H1 (cell line): ENCODE measurements around the gene SMARCA2. TPM values are rescaled to one million over a fixed set of nuclear protein-coding genes. Genes with fewer than 3 reads are reported as not detected.

Experiments
- BCL11A ChIP-seq, 2 experiments: IDR thresholded peaks; one replicate each; pipeline ENCODE4 v1.6.1; 2011; ENCODE audit warnings: low read depth in 2 of 2, low read length in 2 of 2, mild to moderate bottlenecking in 2 of 2
- CHD1 ChIP-seq: IDR thresholded peaks from 2 replicates; pipeline ENCODE4 v1.6.1; 2012; ENCODE audit warnings: low read depth, low read length, improper control_type of control experiment
- SP1 ChIP-seq: IDR thresholded peaks from 2 replicates; pipeline ENCODE4 v1.6.1; 2011; ENCODE audit warnings: low read depth, low read length
- SUZ12 ChIP-seq: fragments of 200-600 bp; sonication (generic); IDR thresholded peaks from 2 replicates; pipeline ENCODE4 v1.6.1; 2012; ENCODE audit warnings: mild to moderate bottlenecking, inconsistent platforms, low read length, moderate library complexity, mixed read lengths
- ZNF274 ChIP-seq: IDR thresholded peaks from 2 replicates; pipeline ENCODE4 v1.7.0; 2012; ENCODE audit warnings: low read length, borderline replicate concordance; ENCODE audit errors: extremely low read depth
- polyA plus RNA-seq, 7 experiments: library from polyadenylated mRNA; depleted of rRNA in 3 of 7; stranded (reverse) in 5 of 7; unstranded in 2 of 7; fragments of >200 nt in 5 of 7; fragments of 200-250 nt in 2 of 7; gene quantifications; 1 replicate in 5 of 7; 2 replicates in 1 of 7; 4 replicates in 1 of 7; pipeline versions ENCODE4 v1.2.1 to v1.2.3, GENCODE V29; 2011 to 2013; ENCODE audit warnings: missing spikeins in 2 of 7, mixed read lengths in 2 of 7
- total RNA-seq: library from RNA; stranded (reverse); fragmentation: NEBNext Ultra II Directional; extraction: Animal tissue kit (Norgen Biotek cat#: 25700); gene quantifications from 2 replicates; pipeline ENCODE4 v1.2.1, GENCODE V29; 2021
- TF ChIP-seq, protein P1 (sequence below): fragments of 300-600 bp; sonication (generic); IDR thresholded peaks from 2 replicates; pipeline ENCODE4 v1.7.1; 2012; ENCODE audit warnings: low read length, moderate library complexity, mild to moderate bottlenecking, inconsistent platforms; ENCODE audit not compliant: insufficient replicate concordance
- TF ChIP-seq, protein P2 (sequence below), 3 experiments: IDR thresholded peaks; 1 replicate in 2 of 3; 2 replicates in 1 of 3; pipeline versions ENCODE4 v1.5.1 to v1.6.1; 2011; ENCODE audit warnings: low read length in 3 of 3, mild to moderate bottlenecking in 3 of 3, inconsistent platforms in 2 of 3, low read depth in 1 of 3, moderate library complexity in 1 of 3; ENCODE audit not compliant: insufficient read depth in 1 of 3; ENCODE audit errors: control extremely low read depth in 1 of 3
- TF ChIP-seq, protein P3 (sequence below): IDR thresholded peaks from 2 replicates; pipeline ENCODE4 v1.6.1; 2011; ENCODE audit warnings: low read length, improper control_type of control experiment

Gene SMARCA2
- total and polyA plus RNA-seq, 2 of the 8 experiments (the other 6 are each of a cell fraction or from before 2014, with no cell fraction given), result 6.3 to 21.7 TPM

DNA sequence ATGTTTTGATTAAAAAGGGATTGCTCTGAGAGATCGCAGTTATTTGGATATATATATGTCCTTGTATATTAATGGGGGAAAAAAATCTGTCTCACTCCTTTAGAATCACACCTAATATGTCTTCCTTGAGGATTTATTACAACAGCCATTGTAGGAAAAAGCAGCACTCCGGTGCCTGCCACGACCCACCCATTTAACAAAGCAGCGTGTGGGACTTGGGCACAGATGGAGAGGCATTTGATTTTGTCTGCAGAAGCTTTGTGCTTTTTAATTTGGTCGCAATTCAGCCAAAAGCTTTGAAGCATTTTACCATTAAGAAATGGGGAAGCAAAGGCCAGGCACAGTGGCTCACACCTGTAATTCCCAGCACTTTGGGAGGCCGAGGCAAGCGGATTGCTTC is 159.2 kb downstream of the SMARCA2 start (continued):
- TF ChIP-seq, protein P1, sequence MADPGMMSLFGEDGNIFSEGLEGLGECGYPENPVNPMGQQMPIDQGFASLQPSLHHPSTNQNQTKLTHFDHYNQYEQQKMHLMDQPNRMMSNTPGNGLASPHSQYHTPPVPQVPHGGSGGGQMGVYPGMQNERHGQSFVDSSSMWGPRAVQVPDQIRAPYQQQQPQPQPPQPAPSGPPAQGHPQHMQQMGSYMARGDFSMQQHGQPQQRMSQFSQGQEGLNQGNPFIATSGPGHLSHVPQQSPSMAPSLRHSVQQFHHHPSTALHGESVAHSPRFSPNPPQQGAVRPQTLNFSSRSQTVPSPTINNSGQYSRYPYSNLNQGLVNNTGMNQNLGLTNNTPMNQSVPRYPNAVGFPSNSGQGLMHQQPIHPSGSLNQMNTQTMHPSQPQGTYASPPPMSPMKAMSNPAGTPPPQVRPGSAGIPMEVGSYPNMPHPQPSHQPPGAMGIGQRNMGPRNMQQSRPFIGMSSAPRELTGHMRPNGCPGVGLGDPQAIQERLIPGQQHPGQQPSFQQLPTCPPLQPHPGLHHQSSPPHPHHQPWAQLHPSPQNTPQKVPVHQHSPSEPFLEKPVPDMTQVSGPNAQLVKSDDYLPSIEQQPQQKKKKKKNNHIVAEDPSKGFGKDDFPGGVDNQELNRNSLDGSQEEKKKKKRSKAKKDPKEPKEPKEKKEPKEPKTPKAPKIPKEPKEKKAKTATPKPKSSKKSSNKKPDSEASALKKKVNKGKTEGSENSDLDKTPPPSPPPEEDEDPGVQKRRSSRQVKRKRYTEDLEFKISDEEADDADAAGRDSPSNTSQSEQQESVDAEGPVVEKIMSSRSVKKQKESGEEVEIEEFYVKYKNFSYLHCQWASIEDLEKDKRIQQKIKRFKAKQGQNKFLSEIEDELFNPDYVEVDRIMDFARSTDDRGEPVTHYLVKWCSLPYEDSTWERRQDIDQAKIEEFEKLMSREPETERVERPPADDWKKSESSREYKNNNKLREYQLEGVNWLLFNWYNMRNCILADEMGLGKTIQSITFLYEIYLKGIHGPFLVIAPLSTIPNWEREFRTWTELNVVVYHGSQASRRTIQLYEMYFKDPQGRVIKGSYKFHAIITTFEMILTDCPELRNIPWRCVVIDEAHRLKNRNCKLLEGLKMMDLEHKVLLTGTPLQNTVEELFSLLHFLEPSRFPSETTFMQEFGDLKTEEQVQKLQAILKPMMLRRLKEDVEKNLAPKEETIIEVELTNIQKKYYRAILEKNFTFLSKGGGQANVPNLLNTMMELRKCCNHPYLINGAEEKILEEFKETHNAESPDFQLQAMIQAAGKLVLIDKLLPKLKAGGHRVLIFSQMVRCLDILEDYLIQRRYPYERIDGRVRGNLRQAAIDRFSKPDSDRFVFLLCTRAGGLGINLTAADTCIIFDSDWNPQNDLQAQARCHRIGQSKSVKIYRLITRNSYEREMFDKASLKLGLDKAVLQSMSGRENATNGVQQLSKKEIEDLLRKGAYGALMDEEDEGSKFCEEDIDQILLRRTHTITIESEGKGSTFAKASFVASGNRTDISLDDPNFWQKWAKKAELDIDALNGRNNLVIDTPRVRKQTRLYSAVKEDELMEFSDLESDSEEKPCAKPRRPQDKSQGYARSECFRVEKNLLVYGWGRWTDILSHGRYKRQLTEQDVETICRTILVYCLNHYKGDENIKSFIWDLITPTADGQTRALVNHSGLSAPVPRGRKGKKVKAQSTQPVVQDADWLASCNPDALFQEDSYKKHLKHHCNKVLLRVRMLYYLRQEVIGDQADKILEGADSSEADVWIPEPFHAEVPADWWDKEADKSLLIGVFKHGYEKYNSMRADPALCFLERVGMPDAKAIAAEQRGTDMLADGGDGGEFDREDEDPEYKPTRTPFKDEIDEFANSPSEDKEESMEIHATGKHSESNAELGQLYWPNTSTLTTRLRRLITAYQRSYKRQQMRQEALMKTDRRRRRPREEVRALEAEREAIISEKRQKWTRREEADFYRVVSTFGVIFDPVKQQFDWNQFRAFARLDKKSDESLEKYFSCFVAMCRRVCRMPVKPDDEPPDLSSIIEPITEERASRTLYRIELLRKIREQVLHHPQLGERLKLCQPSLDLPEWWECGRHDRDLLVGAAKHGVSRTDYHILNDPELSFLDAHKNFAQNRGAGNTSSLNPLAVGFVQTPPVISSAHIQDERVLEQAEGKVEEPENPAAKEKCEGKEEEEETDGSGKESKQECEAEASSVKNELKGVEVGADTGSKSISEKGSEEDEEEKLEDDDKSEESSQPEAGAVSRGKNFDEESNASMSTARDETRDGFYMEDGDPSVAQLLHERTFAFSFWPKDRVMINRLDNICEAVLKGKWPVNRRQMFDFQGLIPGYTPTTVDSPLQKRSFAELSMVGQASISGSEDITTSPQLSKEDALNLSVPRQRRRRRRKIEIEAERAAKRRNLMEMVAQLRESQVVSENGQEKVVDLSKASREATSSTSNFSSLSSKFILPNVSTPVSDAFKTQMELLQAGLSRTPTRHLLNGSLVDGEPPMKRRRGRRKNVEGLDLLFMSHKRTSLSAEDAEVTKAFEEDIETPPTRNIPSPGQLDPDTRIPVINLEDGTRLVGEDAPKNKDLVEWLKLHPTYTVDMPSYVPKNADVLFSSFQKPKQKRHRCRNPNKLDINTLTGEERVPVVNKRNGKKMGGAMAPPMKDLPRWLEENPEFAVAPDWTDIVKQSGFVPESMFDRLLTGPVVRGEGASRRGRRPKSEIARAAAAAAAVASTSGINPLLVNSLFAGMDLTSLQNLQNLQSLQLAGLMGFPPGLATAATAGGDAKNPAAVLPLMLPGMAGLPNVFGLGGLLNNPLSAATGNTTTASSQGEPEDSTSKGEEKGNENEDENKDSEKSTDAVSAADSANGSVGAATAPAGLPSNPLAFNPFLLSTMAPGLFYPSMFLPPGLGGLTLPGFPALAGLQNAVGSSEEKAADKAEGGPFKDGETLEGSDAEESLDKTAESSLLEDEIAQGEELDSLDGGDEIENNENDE, result no peak
- TF ChIP-seq, protein P2, sequence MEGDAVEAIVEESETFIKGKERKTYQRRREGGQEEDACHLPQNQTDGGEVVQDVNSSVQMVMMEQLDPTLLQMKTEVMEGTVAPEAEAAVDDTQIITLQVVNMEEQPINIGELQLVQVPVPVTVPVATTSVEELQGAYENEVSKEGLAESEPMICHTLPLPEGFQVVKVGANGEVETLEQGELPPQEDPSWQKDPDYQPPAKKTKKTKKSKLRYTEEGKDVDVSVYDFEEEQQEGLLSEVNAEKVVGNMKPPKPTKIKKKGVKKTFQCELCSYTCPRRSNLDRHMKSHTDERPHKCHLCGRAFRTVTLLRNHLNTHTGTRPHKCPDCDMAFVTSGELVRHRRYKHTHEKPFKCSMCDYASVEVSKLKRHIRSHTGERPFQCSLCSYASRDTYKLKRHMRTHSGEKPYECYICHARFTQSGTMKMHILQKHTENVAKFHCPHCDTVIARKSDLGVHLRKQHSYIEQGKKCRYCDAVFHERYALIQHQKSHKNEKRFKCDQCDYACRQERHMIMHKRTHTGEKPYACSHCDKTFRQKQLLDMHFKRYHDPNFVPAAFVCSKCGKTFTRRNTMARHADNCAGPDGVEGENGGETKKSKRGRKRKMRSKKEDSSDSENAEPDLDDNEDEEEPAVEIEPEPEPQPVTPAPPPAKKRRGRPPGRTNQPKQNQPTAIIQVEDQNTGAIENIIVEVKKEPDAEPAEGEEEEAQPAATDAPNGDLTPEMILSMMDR (IDR thresholded peaks at IDR 0.05; ENCODE audit: control extremely low read depth in 1 of 3, insufficient read depth in 1 of 3, low read depth in 1 of 3, low read length in 3 of 3), result no peak
- no peak for TF ChIP-seq CHD1
- TF ChIP-seq ZNF274, result no peak
- TF ChIP-seq SUZ12, result no peak
- TF ChIP-seq BCL11A (IDR thresholded peaks at IDR 0.05; ENCODE audit: low read depth in 2 of 2, low read length in 2 of 2), result no peak
- TF ChIP-seq SP1, result no peak
- TF ChIP-seq, protein P3, sequence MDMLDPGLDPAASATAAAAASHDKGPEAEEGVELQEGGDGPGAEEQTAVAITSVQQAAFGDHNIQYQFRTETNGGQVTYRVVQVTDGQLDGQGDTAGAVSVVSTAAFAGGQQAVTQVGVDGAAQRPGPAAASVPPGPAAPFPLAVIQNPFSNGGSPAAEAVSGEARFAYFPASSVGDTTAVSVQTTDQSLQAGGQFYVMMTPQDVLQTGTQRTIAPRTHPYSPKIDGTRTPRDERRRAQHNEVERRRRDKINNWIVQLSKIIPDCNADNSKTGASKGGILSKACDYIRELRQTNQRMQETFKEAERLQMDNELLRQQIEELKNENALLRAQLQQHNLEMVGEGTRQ, result no peak
